ENCODE data around the gene MMS19. TPM values are rescaled to one million over a fixed set of nuclear protein-coding genes. Genes with fewer than 3 reads are reported as not detected.

The MMS19 gene
- total and polyA plus RNA-seq, 10 donors = 53.5 to 101 (median 60.6) TPM

- 96 to 100% (median 98%) methylated on average over 1 of the region's 1 CpG for WGBS, 5 donors
- H3K4me3 ChIP-seq = no peak overlapping the region
- no peak for DNase-seq
- peaks cover 0 to 26% (median 8%) of the 10 kb centered on the region in 6 donors for H3K4me1 ChIP-seq
- TF ChIP-seq POLR2A (IDR thresholded peaks at IDR 0.05) (no peak), POLR2AphosphoS5 (IDR thresholded peaks at IDR 0.05) (no peak)
- TF ChIP-seq, protein P1, sequence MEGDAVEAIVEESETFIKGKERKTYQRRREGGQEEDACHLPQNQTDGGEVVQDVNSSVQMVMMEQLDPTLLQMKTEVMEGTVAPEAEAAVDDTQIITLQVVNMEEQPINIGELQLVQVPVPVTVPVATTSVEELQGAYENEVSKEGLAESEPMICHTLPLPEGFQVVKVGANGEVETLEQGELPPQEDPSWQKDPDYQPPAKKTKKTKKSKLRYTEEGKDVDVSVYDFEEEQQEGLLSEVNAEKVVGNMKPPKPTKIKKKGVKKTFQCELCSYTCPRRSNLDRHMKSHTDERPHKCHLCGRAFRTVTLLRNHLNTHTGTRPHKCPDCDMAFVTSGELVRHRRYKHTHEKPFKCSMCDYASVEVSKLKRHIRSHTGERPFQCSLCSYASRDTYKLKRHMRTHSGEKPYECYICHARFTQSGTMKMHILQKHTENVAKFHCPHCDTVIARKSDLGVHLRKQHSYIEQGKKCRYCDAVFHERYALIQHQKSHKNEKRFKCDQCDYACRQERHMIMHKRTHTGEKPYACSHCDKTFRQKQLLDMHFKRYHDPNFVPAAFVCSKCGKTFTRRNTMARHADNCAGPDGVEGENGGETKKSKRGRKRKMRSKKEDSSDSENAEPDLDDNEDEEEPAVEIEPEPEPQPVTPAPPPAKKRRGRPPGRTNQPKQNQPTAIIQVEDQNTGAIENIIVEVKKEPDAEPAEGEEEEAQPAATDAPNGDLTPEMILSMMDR (IDR thresholded peaks at IDR 0.05 in 8 of 11, conservative IDR thresholded peaks at IDR 0.05 in 3 of 11) = no peak
- peaks cover 0 to 76% (median 36%) of the 10 kb centered on the region in 6 donors for H3K36me3 ChIP-seq
- H3K9me3 ChIP-seq = no peaks in the 10 kb centered on the region
- intact Hi-C loops (cut with DNase I; ENCODE audit: low total_unique reads) = no loop called here
- no peaks in the 10 kb centered on the region for H3K27me3 ChIP-seq (replicated peaks in 1 of 7)
- peak overlapping the region in 3 of 8 donors; percentile 18 to 37 (median 23) for H3K27ac ChIP-seq
Measured at GRCh38 chr10:97483921-97484320, 14.3 kb downstream of the MMS19 start.

GRCh38 chr10:97483506-97483905 is 14.7 kb downstream of the MMS19 start:
- peaks cover 0 to 22% (median 6%) of the 10 kb centered on the region in 6 donors for H3K4me1 ChIP-seq
- no peaks in the 10 kb centered on the region for H3K9me3 ChIP-seq
- DNase-seq = no peak
- 55 to 79% (median 62%) methylated on average over 3 of the region's 3 CpGs for WGBS, 5 donors
- peak overlapping the region in 3 of 8 donors; percentile 18 to 37 (median 23) for H3K27ac ChIP-seq
- peaks cover 0 to 81% (median 40%) of the 10 kb centered on the region in 6 donors for H3K36me3 ChIP-seq
- H3K4me3 ChIP-seq = no peak overlapping the region
- H3K27me3 ChIP-seq (replicated peaks in 1 of 7) = no peaks in the 10 kb centered on the region
- no peak for TF ChIP-seq POLR2AphosphoS5 (IDR thresholded peaks at IDR 0.05)
- TF ChIP-seq POLR2A (IDR thresholded peaks at IDR 0.05) = no peak
- TF ChIP-seq, protein P1 (IDR thresholded peaks at IDR 0.05 in 8 of 11, conservative IDR thresholded peaks at IDR 0.05 in 3 of 11) = no peak
- intact Hi-C loops (cut with DNase I; ENCODE audit: low total_unique reads) = no loop called here

DNA sequence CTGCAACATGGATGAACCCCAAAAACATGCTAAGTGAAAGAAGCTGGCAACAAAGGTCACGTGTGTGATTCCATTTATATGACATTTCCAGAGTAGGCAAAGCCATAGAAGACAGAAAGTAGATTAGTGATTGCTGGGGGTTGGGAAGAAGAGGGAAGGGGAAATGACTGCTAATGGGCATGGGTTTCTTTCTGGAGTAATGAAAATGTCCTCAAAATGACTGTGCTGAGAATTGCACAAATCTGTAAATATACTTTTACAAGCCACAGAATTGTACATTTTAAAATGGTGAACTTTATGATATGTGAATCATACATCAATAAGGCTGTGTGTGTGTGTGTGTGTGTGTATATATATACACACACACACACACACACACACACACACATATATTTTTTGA is 15.8 kb downstream of the MMS19 start:
- no peak for TF ChIP-seq POLR2AphosphoS5 (IDR thresholded peaks at IDR 0.05)
- TF ChIP-seq, protein P1 (IDR thresholded peaks at IDR 0.05 in 8 of 11, conservative IDR thresholded peaks at IDR 0.05 in 3 of 11) = no peak
- TF ChIP-seq POLR2A (IDR thresholded peaks at IDR 0.05) = no peak
- intact Hi-C loops (cut with DNase I; ENCODE audit: low total_unique reads) = no loop called here
- H3K27ac ChIP-seq = no peak overlapping the region
- peaks cover 2 to 88% (median 47%) of the 10 kb centered on the region in 6 donors for H3K36me3 ChIP-seq
- H3K4me3 ChIP-seq = no peak overlapping the region
- H3K9me3 ChIP-seq = no peaks in the 10 kb centered on the region
- DNase-seq = no peak
- 94 to 100% (median 97%) methylated on average over 1 of the region's 1 CpG for WGBS, 5 donors
- H3K4me1 ChIP-seq = peaks cover 0 to 19% (median 2%) of the 10 kb centered on the region in 6 donors
- H3K27me3 ChIP-seq (replicated peaks in 1 of 7) = no peaks in the 10 kb centered on the region

DNA sequence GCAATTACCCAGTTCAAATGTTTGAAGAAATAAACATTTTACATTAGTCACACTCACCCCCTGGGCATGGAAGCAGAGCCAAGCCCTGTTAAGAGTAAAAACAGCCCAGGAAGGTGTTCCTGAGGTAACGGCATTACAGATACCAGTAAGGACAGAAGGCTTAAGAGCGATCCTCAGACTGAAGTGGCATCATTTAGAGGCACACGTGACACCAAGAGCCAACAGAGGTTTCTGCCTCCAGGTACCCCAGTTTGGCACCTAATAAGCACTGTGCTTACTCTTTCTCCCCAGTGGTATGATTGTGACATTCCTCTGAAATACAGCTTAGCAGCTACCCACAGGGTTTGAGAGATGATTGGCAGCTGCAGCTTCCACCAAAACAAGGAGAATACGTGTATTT is 17.2 kb downstream of the MMS19 start:
- TF ChIP-seq POLR2AphosphoS5 (IDR thresholded peaks at IDR 0.05) (no peak), POLR2A (IDR thresholded peaks at IDR 0.05) (no peak)
- TF ChIP-seq, protein P1 (IDR thresholded peaks at IDR 0.05 in 8 of 11, conservative IDR thresholded peaks at IDR 0.05 in 3 of 11) = no peak
- Histone ChIP-seq H3K9me3 (no peaks in the 10 kb centered on the region), H3K36me3 (peaks cover 2 to 97% (median 60%) of the 10 kb centered on the region in 6 donors), H3K27me3 (replicated peaks in 1 of 7) (no peaks in the 10 kb centered on the region), H3K27ac (no peak overlapping the region), H3K4me3 (no peak overlapping the region), H3K4me1 (peaks cover 0 to 19% (median 2%) of the 10 kb centered on the region in 6 donors)
- 91 to 96% (median 94%) methylated on average over 4 of the region's 4 CpGs for WGBS, 5 donors
- intact Hi-C loops (cut with DNase I; ENCODE audit: low total_unique reads) = no loop called here
- no peak for DNase-seq
